H1 (cell line): Measurements from ENCODE around the gene KRT10. TPM values are rescaled to one million over a fixed set of nuclear protein-coding genes. Genes with fewer than 3 reads are reported as not detected.

Experiments used
- polyA plus RNA-seq, 7 experiments: library from polyadenylated mRNA; depleted of rRNA in 3 of 7; stranded (reverse) in 5 of 7; unstranded in 2 of 7; fragments of >200 nt in 5 of 7; fragments of 200-250 nt in 2 of 7; gene quantifications; 1 replicate in 5 of 7; 2 replicates in 1 of 7; 4 replicates in 1 of 7; pipeline versions ENCODE4 v1.2.1 to v1.2.3, GENCODE V29; 2011 to 2013; ENCODE audit warnings: missing spikeins in 2 of 7, mixed read lengths in 2 of 7
- total RNA-seq: library from RNA; stranded (reverse); fragmentation: NEBNext Ultra II Directional; extraction: Animal tissue kit (Norgen Biotek cat#: 25700); gene quantifications from 2 replicates; pipeline ENCODE4 v1.2.1, GENCODE V29; 2021

The KRT10 gene
- total and polyA plus RNA-seq, 2 of the 8 experiments (the other 6 are each of a cell fraction or from before 2014, with no cell fraction given) = 3.5 to 39.4 TPM

Other genes with a start within 250 kb of the KRT10 start
- gene SMARCE1, start 174.8 kb downstream of the KRT10 start, total RNA-seq = 131 and 142 TPM in 2 replicates
- 20.2 and 30.7 TPM in 2 replicates for gene SMARCE1, start 174.8 kb downstream of the KRT10 start, polyA plus RNA-seq (2011; rRNA removed)
- gene KRT222, start 157.4 kb downstream of the KRT10 start, total RNA-seq = 0.61 and 0.75 TPM in 2 replicates
- 0.08 and 0.09 TPM in 2 replicates for gene KRT222, start 157.4 kb downstream of the KRT10 start, polyA plus RNA-seq (2011; rRNA removed)
- gene KRT24, start 118.9 kb downstream of the KRT10 start, total RNA-seq = not detected in 2 replicates
- not detected in 2 replicates for gene KRT24, start 118.9 kb downstream of the KRT10 start, polyA plus RNA-seq (2011; rRNA removed)
- not detected in 2 replicates for gene KRT25, start 67.3 kb downstream of the KRT10 start, total RNA-seq
- not detected in 2 replicates for gene KRT25, start 67.3 kb downstream of the KRT10 start, polyA plus RNA-seq (2011; rRNA removed)
- gene KRT26, start 50.4 kb downstream of the KRT10 start, total RNA-seq = not detected in 2 replicates
- gene KRT26, start 50.4 kb downstream of the KRT10 start, polyA plus RNA-seq (2011; rRNA removed) = not detected in 2 replicates
- gene KRT27, start 40.1 kb downstream of the KRT10 start, total RNA-seq = not detected in 2 replicates
- not detected in 2 replicates for gene KRT27, start 40.1 kb downstream of the KRT10 start, polyA plus RNA-seq (2011; rRNA removed)
- gene KRT28, start 22.7 kb downstream of the KRT10 start, total RNA-seq = not detected in 2 replicates
- not detected in 2 replicates for gene KRT28, start 22.7 kb downstream of the KRT10 start, polyA plus RNA-seq (2011; rRNA removed)
- gene KRT12, start 44.6 kb upstream of the KRT10 start, total RNA-seq = not detected in 2 replicates
- 0.03 TPM in 1 of 2 replicates, not detected in the other for gene KRT12, start 44.6 kb upstream of the KRT10 start, polyA plus RNA-seq (2011; rRNA removed)
- gene KRT20, start 62.6 kb upstream of the KRT10 start, total RNA-seq = not detected in 2 replicates
- gene KRT20, start 62.6 kb upstream of the KRT10 start, polyA plus RNA-seq (2011; rRNA removed) = not detected in 2 replicates
- gene KRT23, start 115.0 kb upstream of the KRT10 start, total RNA-seq = not detected in 2 replicates
- not detected in 2 replicates for gene KRT23, start 115.0 kb upstream of the KRT10 start, polyA plus RNA-seq (2011; rRNA removed)
- gene KRT39, start 144.3 kb upstream of the KRT10 start, total RNA-seq = not detected in 2 replicates
- gene KRT39, start 144.3 kb upstream of the KRT10 start, polyA plus RNA-seq (2011; rRNA removed) = not detected in 2 replicates
- gene KRT40, start 161.7 kb upstream of the KRT10 start, total RNA-seq = not detected in 2 replicates
- not detected in 2 replicates for gene KRT40, start 161.7 kb upstream of the KRT10 start, polyA plus RNA-seq (2011; rRNA removed)
- not detected in 2 replicates for gene KRTAP3-3, start 171.6 kb upstream of the KRT10 start, total RNA-seq
- gene KRTAP3-3, start 171.6 kb upstream of the KRT10 start, polyA plus RNA-seq (2011; rRNA removed) = not detected in 2 replicates
- not detected in 2 replicates for gene KRTAP3-2, start 177.3 kb upstream of the KRT10 start, total RNA-seq
- not detected in 2 replicates for gene KRTAP3-2, start 177.3 kb upstream of the KRT10 start, polyA plus RNA-seq (2011; rRNA removed)
- not detected in 2 replicates for gene KRTAP3-1, start 186.5 kb upstream of the KRT10 start, total RNA-seq
- not detected in 2 replicates for gene KRTAP3-1, start 186.5 kb upstream of the KRT10 start, polyA plus RNA-seq (2011; rRNA removed)
- not detected in 2 replicates for gene KRTAP1-5, start 204.6 kb upstream of the KRT10 start, total RNA-seq
- not detected in 2 replicates for gene KRTAP1-5, start 204.6 kb upstream of the KRT10 start, polyA plus RNA-seq (2011; rRNA removed)
- not detected in 2 replicates for gene KRTAP1-4, start 207.6 kb upstream of the KRT10 start, total RNA-seq
- gene KRTAP1-4, start 207.6 kb upstream of the KRT10 start, polyA plus RNA-seq (2011; rRNA removed) = not detected in 2 replicates
- gene KRTAP1-3, start 212.3 kb upstream of the KRT10 start, total RNA-seq = not detected in 2 replicates
- not detected in 2 replicates for gene KRTAP1-3, start 212.3 kb upstream of the KRT10 start, polyA plus RNA-seq (2011; rRNA removed)
- not detected in 2 replicates for gene KRTAP1-1, start 218.8 kb upstream of the KRT10 start, total RNA-seq
- not detected in 2 replicates for gene KRTAP1-1, start 218.8 kb upstream of the KRT10 start, polyA plus RNA-seq (2011; rRNA removed)
- gene KRTAP2-1, start 224.7 kb upstream of the KRT10 start, total RNA-seq = not detected in 2 replicates
- not detected in 2 replicates for gene KRTAP2-1, start 224.7 kb upstream of the KRT10 start, polyA plus RNA-seq (2011; rRNA removed)
- gene KRTAP2-2, start 232.6 kb upstream of the KRT10 start, total RNA-seq = not detected in 2 replicates
- not detected in 2 replicates for gene KRTAP2-2, start 232.6 kb upstream of the KRT10 start, polyA plus RNA-seq (2011; rRNA removed)
- not detected in 2 replicates for gene KRTAP2-3, start 237.5 kb upstream of the KRT10 start, total RNA-seq
- not detected in 2 replicates for gene KRTAP2-3, start 237.5 kb upstream of the KRT10 start, polyA plus RNA-seq (2011; rRNA removed)
- gene KRTAP2-4, start 243.3 kb upstream of the KRT10 start, total RNA-seq = not detected in 2 replicates
- not detected in 2 replicates for gene KRTAP2-4, start 243.3 kb upstream of the KRT10 start, polyA plus RNA-seq (2011; rRNA removed)